GM21576 (cell line): ENCODE results near the gene ST8SIA6.
"Not testable (repeated sequence)": the region's sequence is repeated elsewhere in the genome, so short reads cannot be mapped to it uniquely, and the experiment has no call there.

Experiments used
- ATAC-seq: cut with Tn5 transposase; IDR thresholded peaks from one replicate; pipeline ENCODE4 v1.9.1; 2021; ENCODE audit warnings: mild to moderate bottlenecking, moderate library complexity; ENCODE audit not compliant: unreplicated experiment

Gene ST8SIA6

DNA sequence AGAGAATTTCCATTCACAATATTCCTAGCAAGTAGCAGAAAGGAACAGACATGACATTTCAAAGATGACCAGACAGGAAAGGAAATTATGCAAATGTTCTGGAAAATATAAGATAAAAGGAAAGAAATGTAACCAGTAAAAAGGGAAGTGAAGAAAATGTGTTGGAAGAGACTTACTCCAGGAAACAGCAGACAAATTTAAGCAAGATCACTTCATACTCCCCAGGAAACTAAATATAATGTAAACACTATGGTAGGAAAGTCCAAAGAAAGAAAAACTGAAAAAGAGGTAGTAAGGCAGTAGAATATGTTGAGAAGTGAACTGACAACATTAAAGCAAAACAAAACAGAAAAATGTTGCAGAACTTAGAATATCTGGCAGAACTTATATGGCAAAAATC, 6.4 kb upstream of the ST8SIA6 start:
- ATAC-seq = no peak

DNA sequence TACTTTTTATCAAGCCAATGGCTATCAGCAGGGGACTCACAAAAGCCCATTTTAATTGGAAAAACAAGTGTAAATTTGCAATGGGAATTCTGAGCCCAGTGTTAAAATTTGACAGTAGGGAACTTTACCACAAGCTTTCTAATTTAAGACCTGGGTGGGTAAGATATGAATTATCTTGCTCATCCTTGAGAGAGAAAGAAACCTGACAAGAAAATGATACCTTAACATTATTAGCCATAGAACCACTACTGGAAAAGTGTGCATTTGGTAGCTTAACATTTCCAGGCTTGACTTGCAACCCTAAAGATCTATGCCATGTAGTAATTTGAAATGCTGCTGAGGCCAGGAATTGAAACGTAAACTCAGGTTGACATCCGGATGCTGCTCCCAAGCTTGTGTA, 2.7 kb upstream of the ST8SIA6 start:
- no peak for ATAC-seq

DNA sequence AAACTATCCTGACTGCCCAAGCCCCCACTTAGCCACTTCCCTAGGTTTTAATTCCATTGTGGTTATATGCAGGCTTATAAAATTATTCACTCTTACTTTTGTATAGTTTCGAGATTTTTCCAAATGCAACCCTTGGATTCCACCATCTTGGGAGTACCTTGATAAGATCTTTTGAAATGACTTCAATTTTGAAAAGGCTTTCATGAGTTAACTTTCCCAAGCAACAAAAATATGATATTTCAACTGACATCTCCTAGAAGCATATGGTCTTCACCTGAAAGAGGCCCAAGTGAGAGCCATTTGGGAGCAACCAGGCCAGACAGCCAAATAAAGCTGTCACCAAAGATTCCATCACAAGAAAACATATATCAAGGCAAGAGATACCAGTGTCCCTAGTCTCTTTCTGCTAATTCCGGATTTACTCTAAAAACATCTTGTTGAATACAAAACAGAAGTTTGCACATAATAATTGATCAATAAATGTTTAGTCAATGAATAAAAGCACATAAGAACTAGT, 1.7 kb upstream of the ST8SIA6 start:
- ATAC-seq = no peak

DNA sequence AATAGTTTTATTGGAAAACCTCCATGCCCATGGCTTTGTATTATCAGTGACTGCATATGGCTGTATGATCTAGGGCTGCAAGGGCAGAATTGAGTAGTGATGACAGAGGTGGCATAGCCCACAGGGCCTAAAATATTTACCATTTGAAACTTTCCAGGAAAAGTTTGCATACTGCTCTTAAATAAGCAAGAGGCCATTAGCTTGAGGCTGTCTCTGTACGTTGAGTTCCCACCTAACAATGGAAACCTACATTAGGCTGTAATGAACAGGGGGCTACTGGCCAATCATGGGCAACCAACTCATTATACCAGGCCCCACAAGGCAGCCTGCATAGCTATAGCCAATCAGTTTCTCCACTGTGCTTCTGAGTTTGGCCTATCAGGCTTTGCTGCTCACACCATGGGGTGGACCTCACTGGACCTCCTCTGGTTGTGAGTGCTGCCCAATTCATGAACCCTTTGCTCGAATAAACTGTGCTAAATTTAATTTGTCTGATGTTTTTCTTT, 673 bp upstream of the ST8SIA6 start:
- ATAC-seq = no peak

DNA sequence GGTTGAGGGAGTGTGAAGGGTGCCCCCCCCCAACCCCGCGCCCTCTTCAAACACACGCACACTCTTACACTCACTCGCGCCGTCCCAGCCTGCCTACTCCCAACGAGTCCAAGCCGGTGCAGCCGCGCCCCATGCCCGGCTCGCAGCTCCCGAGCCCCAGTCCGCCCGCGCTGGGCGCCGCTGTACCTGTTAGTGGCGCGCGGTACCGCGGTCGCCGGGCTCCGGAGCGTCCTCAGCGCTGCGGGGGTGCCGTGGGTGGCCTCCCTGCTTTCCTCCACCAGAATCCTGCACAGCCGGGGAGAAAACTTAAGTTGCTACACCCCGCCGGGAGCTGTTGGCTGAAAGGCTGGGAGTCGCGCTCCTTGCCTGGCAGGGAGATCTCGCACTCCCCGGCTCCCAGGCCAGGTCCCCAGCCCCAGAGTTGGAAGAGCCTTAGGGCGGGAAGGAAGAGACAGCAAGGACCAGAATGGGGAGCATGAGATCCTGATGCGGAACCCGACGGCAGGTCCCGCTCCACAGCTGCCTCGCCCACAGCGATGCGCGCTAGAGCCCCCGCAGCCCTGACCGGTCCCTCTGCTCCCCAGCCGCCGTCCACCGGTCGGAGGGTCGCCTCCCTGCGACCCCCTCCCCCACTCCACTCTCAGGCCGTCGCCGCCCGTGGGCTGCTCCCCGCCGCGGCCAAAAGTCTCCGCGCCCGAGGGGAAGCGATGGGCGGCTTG, 863 bp downstream of the ST8SIA6 start:
- ATAC-seq = no peak

DNA sequence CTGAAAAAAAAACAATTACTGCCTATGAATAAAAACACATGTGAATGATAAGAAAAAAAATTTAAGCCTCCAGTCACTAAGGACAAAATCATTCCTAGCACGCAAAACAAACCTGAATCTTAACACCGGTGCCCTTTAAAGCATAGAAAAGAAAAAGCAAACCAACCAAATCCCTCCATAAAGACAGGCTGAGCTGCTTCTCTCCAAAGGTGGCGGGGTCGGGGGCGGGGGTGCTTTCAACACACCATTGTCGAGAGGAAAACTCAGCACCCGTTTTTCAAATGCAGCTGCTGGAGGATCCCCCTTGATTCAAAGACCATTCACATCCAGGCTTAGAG, 1.4 kb downstream of the ST8SIA6 start:
- no peak for ATAC-seq

GRCh38 chr10:17452060-17452841, 2.1 kb downstream of the ST8SIA6 start:
- ATAC-seq = no peak

DNA sequence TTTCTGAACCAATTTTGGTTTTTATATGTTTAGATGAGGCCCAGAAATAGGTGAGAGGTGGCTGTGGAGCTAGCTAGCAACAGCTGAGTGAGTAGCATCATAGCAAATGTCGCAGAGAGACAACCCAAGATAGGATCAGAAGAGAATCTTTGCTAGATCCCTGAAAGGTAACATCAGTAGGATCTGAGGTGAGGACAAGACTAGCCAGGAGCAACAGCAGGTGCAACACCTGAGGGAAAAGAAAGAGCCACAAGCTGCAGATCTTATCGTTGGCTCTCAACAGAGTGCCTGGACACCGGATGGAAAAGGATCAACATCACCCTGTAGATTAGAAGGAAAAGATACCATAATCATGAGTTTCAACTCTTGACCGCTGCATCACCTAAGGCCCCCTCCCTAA, 4.4 kb downstream of the ST8SIA6 start:
- no peak for ATAC-seq

DNA sequence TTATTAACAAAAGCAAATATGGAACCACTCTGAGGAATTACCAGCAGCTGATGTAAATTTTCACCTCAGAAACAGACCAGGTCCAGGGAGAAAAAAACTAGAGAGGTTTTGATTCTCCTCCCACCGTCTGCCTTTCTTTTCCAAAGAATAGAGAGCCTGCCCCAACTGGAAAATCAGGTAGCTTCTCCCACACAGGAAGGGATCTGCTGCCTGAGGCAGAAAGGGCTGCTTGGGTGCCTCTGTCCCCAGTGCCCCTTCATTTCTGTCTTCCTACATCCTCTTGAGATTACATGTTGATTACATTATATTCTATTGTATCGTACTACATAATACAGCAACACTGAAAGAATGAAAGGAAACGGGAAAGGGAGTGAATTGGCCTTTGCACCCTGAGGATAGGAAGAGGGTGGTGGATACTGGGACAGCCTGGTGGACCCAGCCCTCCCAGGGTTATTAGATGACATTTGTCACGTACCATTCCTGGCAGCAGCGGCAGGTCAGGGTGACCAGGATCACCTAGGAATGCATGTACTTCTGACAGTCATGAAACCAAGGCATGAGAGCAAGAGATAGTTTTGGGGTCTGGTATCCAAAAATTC, 8.9 kb downstream of the ST8SIA6 start:
- ATAC-seq = no peak

DNA sequence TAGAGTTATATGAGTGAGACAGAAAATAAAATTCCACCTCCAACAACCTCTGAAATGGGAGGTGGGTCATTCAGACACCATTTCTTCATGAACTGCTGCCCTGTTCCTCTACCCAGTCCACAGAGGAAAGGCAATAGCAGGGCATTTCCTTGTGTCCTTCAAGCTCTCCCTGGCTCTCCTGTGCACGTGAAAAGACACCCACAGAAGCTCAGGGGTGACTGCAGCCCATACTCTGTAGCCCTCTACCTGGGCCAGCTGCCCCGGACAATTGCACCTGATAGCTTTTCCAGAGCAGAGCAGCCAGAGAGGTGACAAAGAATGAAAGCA, 10.0 kb downstream of the ST8SIA6 start:
- ATAC-seq = no peak

GRCh38 chr10:17443707-17444387, 10.5 kb downstream of the ST8SIA6 start:
- ATAC-seq = peak; percentile 97

DNA sequence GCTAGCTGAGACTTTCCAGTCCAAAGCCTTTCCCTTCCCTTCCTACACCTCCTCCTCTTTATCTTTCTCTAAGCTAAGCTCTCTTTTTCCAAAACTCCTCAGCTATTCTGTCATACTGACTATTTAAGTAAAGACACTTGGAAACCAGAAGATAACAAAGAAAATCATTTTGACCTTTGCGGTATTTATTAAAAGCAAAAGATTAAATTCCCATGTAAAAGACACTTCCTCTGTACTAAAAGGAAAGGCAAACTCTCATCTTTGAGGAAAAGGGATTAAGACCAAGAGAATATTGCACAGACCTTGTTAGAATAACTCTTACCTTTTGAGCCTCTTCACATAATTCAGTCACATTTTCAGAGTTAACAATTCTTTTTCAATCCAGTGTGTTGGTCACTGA, 15.8 kb downstream of the ST8SIA6 start:
- ATAC-seq = no peak

- not testable (repeated sequence) for ATAC-seq
These were observed 17.8 kb downstream of the ST8SIA6 start for GRCh38 chr10:17436578-17436977.

DNA sequence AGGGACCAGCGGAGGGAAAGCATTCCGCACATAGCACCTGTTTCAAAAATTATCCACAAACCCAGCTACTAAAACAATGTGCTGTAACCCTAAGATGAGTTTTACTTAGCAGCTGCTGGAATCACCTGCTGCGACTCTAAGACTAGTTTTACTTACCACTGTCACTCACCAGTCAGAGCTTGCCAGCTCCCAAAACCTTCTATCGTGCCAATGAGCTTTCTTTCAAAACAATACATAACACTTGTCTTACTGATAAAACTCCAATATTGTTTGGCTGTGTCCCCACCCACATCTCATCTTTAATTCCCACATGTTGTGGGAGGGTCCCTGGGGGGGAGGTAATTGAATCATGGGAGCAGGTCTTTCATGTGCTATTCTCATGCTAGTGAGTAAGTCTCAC, 18.4 kb downstream of the ST8SIA6 start:
- ATAC-seq = no peak

- no peak for ATAC-seq
These were observed 19.2 kb downstream of the ST8SIA6 start for GRCh38 chr10:17435187-17435586.

DNA sequence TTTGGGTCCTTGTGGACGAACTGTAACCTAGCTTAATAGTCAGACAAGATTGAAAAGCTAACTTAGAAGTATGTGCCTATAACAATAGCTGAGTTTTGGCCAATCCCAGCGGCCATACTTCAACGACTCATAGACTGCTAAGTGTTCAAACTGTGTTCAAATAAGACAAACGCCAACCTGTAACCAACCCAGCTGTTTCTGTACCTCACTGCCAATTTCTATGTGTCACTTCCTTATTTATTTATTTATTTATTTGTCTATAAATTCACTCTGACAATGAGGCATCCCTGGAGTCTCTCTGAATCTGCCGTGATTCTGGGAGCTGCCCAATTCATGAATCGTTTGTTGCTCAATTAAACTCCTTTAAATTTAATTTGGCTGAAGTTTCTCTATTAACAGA, 21.7 kb downstream of the ST8SIA6 start:
- no peak for ATAC-seq

DNA sequence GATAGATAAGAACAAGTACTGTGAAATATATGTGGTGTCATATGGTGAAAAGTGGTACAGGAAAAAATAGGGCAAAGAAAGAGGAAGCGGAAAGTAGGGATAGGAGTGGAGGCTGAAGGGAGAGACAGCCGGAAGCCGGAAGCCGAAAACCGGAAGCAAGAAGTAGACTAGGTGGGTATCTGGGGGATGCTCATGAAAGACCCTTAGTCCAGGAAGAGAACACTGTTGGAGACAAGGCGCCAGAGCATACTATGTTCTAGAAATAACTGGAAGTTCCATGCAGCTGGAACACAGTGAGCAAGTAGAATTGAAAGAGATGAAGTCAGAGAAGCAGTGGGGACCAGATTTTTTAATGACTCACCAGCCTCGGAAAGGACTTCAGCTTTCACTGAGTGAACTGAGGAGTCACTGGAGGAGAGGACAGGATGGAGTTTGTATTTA, 22.5 kb downstream of the ST8SIA6 start:
- no peak for ATAC-seq

GRCh38 chr10:17430647-17431355, 23.6 kb downstream of the ST8SIA6 start:
- ATAC-seq = no peak

DNA sequence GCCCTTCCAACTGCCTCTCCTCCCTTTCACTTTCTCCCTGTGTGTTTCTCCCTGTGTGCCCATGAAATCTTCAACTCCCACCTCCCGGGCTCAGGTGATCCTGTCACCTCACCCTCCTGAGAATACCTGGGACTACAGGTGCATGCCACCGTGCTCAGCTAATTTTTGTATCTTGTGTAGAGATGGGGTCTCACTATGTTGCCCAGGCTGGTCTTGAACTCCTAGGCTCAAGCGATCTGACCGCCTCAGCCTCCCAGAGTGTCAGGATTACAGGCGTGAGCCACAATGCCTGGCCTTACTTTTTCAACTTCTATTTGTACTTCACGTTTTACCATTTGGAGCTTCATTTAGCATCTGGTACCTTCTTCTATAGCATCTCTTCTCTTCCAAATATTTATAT, 24.9 kb downstream of the ST8SIA6 start:
- no peak for ATAC-seq

GRCh38 chr10:17428351-17429097, 25.9 kb downstream of the ST8SIA6 start:
- peak; percentile 57 for ATAC-seq
